DND-41 (cell line): ENCODE data around the gene CRACDL.

Experiments used
- ATAC-seq: fragments of 200-7000 bp; cut with Tn5 transposase; 3 replicates; pipeline ENCODE4 v1.9.1; 2021; ENCODE audit warnings: low read depth; ENCODE audit not compliant: insufficient read depth
- DNase-seq: peaks from one replicate; pipeline ENCODE4 v3.0.0-alpha.2; 2020
- H2AFZ ChIP-seq: 2 replicates; pipeline ENCODE4 v1.6.0; 2012; ENCODE audit warnings: low read depth, low read length
- H3K27ac ChIP-seq: 2 replicates; pipeline ENCODE4 v1.5.1; 2012; ENCODE audit warnings: low read length, inconsistent platforms
- H3K27me3 ChIP-seq: fragments of 200-600 bp; sonication (generic); 2 replicates; pipeline ENCODE4 v1.6.0; 2012; ENCODE audit warnings: low read length, mild to moderate bottlenecking, inconsistent platforms; ENCODE audit not compliant: insufficient read depth, poor library complexity
- H3K36me3 ChIP-seq: 2 replicates; pipeline ENCODE4 v1.5.1; 2012; ENCODE audit warnings: low read length, inconsistent platforms; ENCODE audit not compliant: insufficient read depth
- H3K4me1 ChIP-seq: 2 replicates; pipeline ENCODE4 v1.5.1; 2012; ENCODE audit warnings: mild to moderate bottlenecking, low read length; ENCODE audit not compliant: insufficient read depth
- H3K4me2 ChIP-seq: 2 replicates; pipeline ENCODE4 v1.6.0; 2012; ENCODE audit warnings: mild to moderate bottlenecking, moderate library complexity, low read length, inconsistent platforms; ENCODE audit not compliant: insufficient read depth
- H3K4me3 ChIP-seq, 2 experiments: fragments of 200-600 bp in 1 of 2; shearing (Covaris generic) in 1 of 2; 2 replicates each; pipeline ENCODE4 v1.5.1; 2012 to 2016; ENCODE audit warnings: inconsistent platforms in 2 of 2, low read length in 2 of 2, mild to moderate bottlenecking in 2 of 2, low read depth in 1 of 2, moderate library complexity in 1 of 2
- H3K79me2 ChIP-seq: 2 replicates; pipeline ENCODE4 v1.6.0; 2012; ENCODE audit warnings: low read length, inconsistent platforms; ENCODE audit not compliant: insufficient read depth
- H3K9ac ChIP-seq: 2 replicates; pipeline ENCODE4 v1.6.0; 2012; ENCODE audit warnings: low read depth, mild to moderate bottlenecking, inconsistent platforms, low read length, moderate library complexity
- H3K9me3 ChIP-seq: 2 replicates; pipeline ENCODE4 v1.5.1; 2012; ENCODE audit warnings: low read length, moderate library complexity, mild to moderate bottlenecking, inconsistent platforms; ENCODE audit not compliant: insufficient read depth, severe bottlenecking
- H4K20me1 ChIP-seq: 2 replicates; pipeline ENCODE4 v1.6.0; 2012; ENCODE audit warnings: low read length; ENCODE audit not compliant: insufficient read depth
- CTCF ChIP-seq: IDR thresholded peaks from 2 replicates; pipeline ENCODE4 v1.5.1; 2012; ENCODE audit warnings: borderline replicate concordance, low read length, moderate library complexity, mild to moderate bottlenecking; ENCODE audit not compliant: poor library complexity, severe bottlenecking; ENCODE audit errors: extremely low read depth
- EZH2 ChIP-seq: IDR thresholded peaks from 3 replicates; pipeline ENCODE4 v1.6.1; 2012; ENCODE audit warnings: borderline replicate concordance, low read depth, mild to moderate bottlenecking, moderate library complexity, low read length, inconsistent platforms; ENCODE audit not compliant: severe bottlenecking

Gene CRACDL

GRCh38 chr2:98892871-98893270 lies 43.2 kb downstream of the CRACDL start:
- no peak for ATAC-seq
- no peak overlapping the region for H3K4me2 ChIP-seq
- H3K79me2 ChIP-seq, result no peaks in the 10 kb centered on the region
- H3K4me3 ChIP-seq, result no peak overlapping the region
- TF ChIP-seq CTCF (no peak), EZH2 (no peak)
- H2AFZ ChIP-seq, result no peak overlapping the region
- DNase-seq, result no peak
- no peaks in the 10 kb centered on the region for H3K36me3 ChIP-seq
- no peak overlapping the region for H3K27ac ChIP-seq
- no peaks in the 10 kb centered on the region for H4K20me1 ChIP-seq
- no peaks in the 10 kb centered on the region for H3K4me1 ChIP-seq
- no peaks in the 10 kb centered on the region for H3K9me3 ChIP-seq
- no peaks in the 10 kb centered on the region for H3K27me3 ChIP-seq
- no peak overlapping the region for H3K9ac ChIP-seq

- peaks cover 7% of the 10 kb centered on the region for H3K9me3 ChIP-seq
- no peak overlapping the region for H3K4me2 ChIP-seq
- no peaks in the 10 kb centered on the region for H4K20me1 ChIP-seq
- ATAC-seq (no peak), DNase-seq (no peak)
- H3K4me1 ChIP-seq, result no peaks in the 10 kb centered on the region
- H2AFZ ChIP-seq, result no peak overlapping the region
- H3K36me3 ChIP-seq, result no peaks in the 10 kb centered on the region
- TF ChIP-seq EZH2, result no peak
- no peak for TF ChIP-seq CTCF
- H3K79me2 ChIP-seq, result no peaks in the 10 kb centered on the region
- H3K9ac ChIP-seq, result no peak overlapping the region
- no peaks in the 10 kb centered on the region for H3K27me3 ChIP-seq
- H3K4me3 ChIP-seq, result no peak overlapping the region
- no peak overlapping the region for H3K27ac ChIP-seq
These were observed 44.4 kb downstream of the CRACDL start for GRCh38 chr2:98891591-98891990.

- H3K4me3 ChIP-seq, result no peak overlapping the region
- no peak overlapping the region for H3K27ac ChIP-seq
- H3K9ac ChIP-seq, result no peak overlapping the region
- no peak for TF ChIP-seq EZH2
- no peak for TF ChIP-seq CTCF
- no peaks in the 10 kb centered on the region for H4K20me1 ChIP-seq
- no peak overlapping the region for H2AFZ ChIP-seq
- no peaks in the 10 kb centered on the region for H3K79me2 ChIP-seq
- H3K36me3 ChIP-seq, result no peaks in the 10 kb centered on the region
- DNase-seq (no peak), ATAC-seq (no peak)
- H3K4me1 ChIP-seq, result no peaks in the 10 kb centered on the region
- H3K4me2 ChIP-seq, result no peak overlapping the region
- H3K9me3 ChIP-seq, result peaks cover 11% of the 10 kb centered on the region
- H3K27me3 ChIP-seq, result no peaks in the 10 kb centered on the region
These were observed 49.9 kb downstream of the CRACDL start for GRCh38 chr2:98886066-98886554.

GRCh38 chr2:98884658-98885057 lies 51.4 kb downstream of the CRACDL start:
- ATAC-seq (no peak), DNase-seq (no peak)
- H3K27me3 ChIP-seq, result no peaks in the 10 kb centered on the region
- H3K9ac ChIP-seq, result no peak overlapping the region
- no peaks in the 10 kb centered on the region for H3K4me1 ChIP-seq
- peaks cover 11% of the 10 kb centered on the region for H3K9me3 ChIP-seq
- H3K27ac ChIP-seq, result no peak overlapping the region
- no peaks in the 10 kb centered on the region for H3K36me3 ChIP-seq
- H4K20me1 ChIP-seq, result no peaks in the 10 kb centered on the region
- H3K79me2 ChIP-seq, result no peaks in the 10 kb centered on the region
- H3K4me3 ChIP-seq, result no peak overlapping the region
- no peak overlapping the region for H3K4me2 ChIP-seq
- no peak for TF ChIP-seq EZH2
- no peak for TF ChIP-seq CTCF
- H2AFZ ChIP-seq, result no peak overlapping the region
